Subcutaneous adipose tissue (tissue), 4 donors: ENCODE measurements around the gene SHD. TPM values are rescaled to one million over a fixed set of nuclear protein-coding genes. Genes with fewer than 3 reads are reported as not detected.

Experiments used
- CTCF ChIP-seq: fragments of 450-650 bp; IDR thresholded peaks from one replicate; pipeline ENCODE4 v1.5.1; 2016; ENCODE audit warnings: low read depth, mild to moderate bottlenecking, control low read depth, antibody characterized with exemption, moderate library complexity
- total RNA-seq, 4 donors: library from RNA; depleted of rRNA; stranded (reverse); fragments of >200 nt; gene quantifications; one replicate each; pipeline ENCODE4 v1.1.0, GENCODE V29; 2016

SHD gene
- total RNA-seq, 4 donors from 2014 or later, result not detected

GRCh38 chr19:4300589-4300988, 21.5 kb downstream of the SHD start:
- TF ChIP-seq CTCF, result no peak

- TF ChIP-seq CTCF, result no peak
These were observed 22.6 kb downstream of the SHD start for GRCh38 chr19:4301590-4302242.

- no peak for TF ChIP-seq CTCF
These were observed 23.2 kb downstream of the SHD start, which contains the start of gene TMIGD2 for GRCh38 chr19:4302243-4302640. TSS of gene TMIGD2 (minus strand) at chr19:4302389. CDS start at chr19:4302385, 4 bp downstream.

GRCh38 chr19:4303819-4304537, 24.9 kb downstream of the SHD start:
- TF ChIP-seq CTCF, result no peak

- TF ChIP-seq CTCF, result no peak
These were observed 25.6 kb downstream of the SHD start, which contains the start of gene FSD1 for GRCh38 chr19:4304538-4305256. TSS of gene FSD1 (plus strand) at chr19:4304598. CDS start at chr19:4304747, 149 bp downstream.

- TF ChIP-seq CTCF, result no peak
These were observed 26.2 kb downstream of the SHD start for GRCh38 chr19:4305257-4305612.

GRCh38 chr19:4305659-4306058, 26.6 kb downstream of the SHD start:
- no peak for TF ChIP-seq CTCF
